Stimulated activated CD4-positive, alpha-beta T cell treated with anti-CD3 and anti-CD28 coated beads, Interleukin-12 subunit alpha, Interleukin-12 subunit beta, amount 100 ng/mL, for 24 hours (primary cell): ENCODE data around the gene KCNMA1.

Experiments used
- DNase-seq, 2 experiments: peaks; one replicate each; pipeline ENCODE4 v3.0.0-alpha.2; 2020; ENCODE audit warnings: low read depth in 2 of 2

The KCNMA1 gene

GRCh38 chr10:77269163-77269562, 368.4 kb downstream of the KCNMA1 start:
- DNase-seq = no peak

- DNase-seq = no peak
Measured at GRCh38 chr10:77268721-77269120, 368.9 kb downstream of the KCNMA1 start.

GRCh38 chr10:77267703-77268675, 369.6 kb downstream of the KCNMA1 start:
- no peak for DNase-seq

- no peak for DNase-seq
Measured at GRCh38 chr10:77266242-77266641, 371.4 kb downstream of the KCNMA1 start.

GRCh38 chr10:77264527-77264926, 373.1 kb downstream of the KCNMA1 start:
- no peak for DNase-seq

- no peak for DNase-seq
Measured at GRCh38 chr10:77264107-77264506, 373.5 kb downstream of the KCNMA1 start.

GRCh38 chr10:77263700-77264099, 373.9 kb downstream of the KCNMA1 start:
- DNase-seq = no peak

GRCh38 chr10:77261146-77261545, 376.5 kb downstream of the KCNMA1 start:
- DNase-seq = no peak

- DNase-seq = no peak
Measured at GRCh38 chr10:77259171-77259874, 378.3 kb downstream of the KCNMA1 start.

- no peak for DNase-seq
Measured at GRCh38 chr10:77256346-77256745, 381.3 kb downstream of the KCNMA1 start.

GRCh38 chr10:77253556-77254064, 384.0 kb downstream of the KCNMA1 start:
- no peak for DNase-seq

- no peak for DNase-seq
Measured at GRCh38 chr10:77253147-77253545, 384.5 kb downstream of the KCNMA1 start.

GRCh38 chr10:77252380-77253146, 385.0 kb downstream of the KCNMA1 start:
- DNase-seq = no peak

GRCh38 chr10:77251297-77252013, 386.2 kb downstream of the KCNMA1 start:
- no peak for DNase-seq

- DNase-seq = no peak
Measured at GRCh38 chr10:77249901-77250459, 387.6 kb downstream of the KCNMA1 start.

GRCh38 chr10:77248104-77248790, 389.4 kb downstream of the KCNMA1 start:
- no peak for DNase-seq

- DNase-seq = no peak
Measured at GRCh38 chr10:77247031-77247990, 390.3 kb downstream of the KCNMA1 start.

- DNase-seq = no peak
Measured at GRCh38 chr10:77245953-77246352, 391.7 kb downstream of the KCNMA1 start.

GRCh38 chr10:77244746-77245145, 392.9 kb downstream of the KCNMA1 start:
- no peak for DNase-seq
